ENCODE results near the gene CST7. TPM values are rescaled to one million over a fixed set of nuclear protein-coding genes. Genes with fewer than 3 reads are reported as not detected.

CST7 gene
- total and polyA plus RNA-seq, 3 donors from 2014 or later = 0.56 to 4.1 TPM; not detected in 1

- H3K4me1 ChIP-seq = no peaks in the 10 kb centered on the region
- no peak for DNase-seq
- H3K27ac ChIP-seq = no peak overlapping the region
- TF ChIP-seq CTCF (IDR thresholded peaks at IDR 0.05) = no peak
- no peak for TF ChIP-seq POLR2A (IDR thresholded peaks at IDR 0.05)
- intact Hi-C loops (cut with DNase I; ENCODE audit: low total_unique reads) = no loop called here
- no peak overlapping the region for H3K4me3 ChIP-seq
- no peaks in the 10 kb centered on the region for H3K27me3 ChIP-seq
- no peaks in the 10 kb centered on the region for H3K36me3 ChIP-seq (ENCODE audit: low read depth, missing control alignments)
- WGBS, 2 donors = 90 to 96% methylated on average over 3 to 11 of the region's 11 CpGs
- no peaks in the 10 kb centered on the region for H3K9me3 ChIP-seq
Observed at GRCh38 chr20:25008388-25009217, 59.5 kb downstream of the CST7 start.

Small RNA genes within 50 kb of the gene (small RNA-seq; reads per million reads assigned to genes)
- 0 reads per million in 2 donors for gene RNU6-1257P

Other genes starting within 250 kb of the CST7 start
- 100 to 1,000 TPM in 1 of 2 donors, 10 to 100 TPM in 1; 92.3 to 105 TPM for gene APMAP, start 43.5 kb downstream of the CST7 start, total RNA-seq
- 135 TPM for gene APMAP, start 43.5 kb downstream of the CST7 start, polyA plus RNA-seq (ENCODE audit: insufficient read depth, low read depth, low replicate concordance)
- 100 to 1,000 TPM; 162 to 184 TPM for gene ACSS1, start 108.9 kb downstream of the CST7 start, total RNA-seq
- gene ACSS1, start 108.9 kb downstream of the CST7 start, polyA plus RNA-seq (ENCODE audit: insufficient read depth, low read depth, low replicate concordance) = 61.5 TPM
- gene VSX1, start 132.9 kb downstream of the CST7 start, total RNA-seq = under 1 TPM; 0.16 to 0.37 TPM
- gene VSX1, start 132.9 kb downstream of the CST7 start, polyA plus RNA-seq (ENCODE audit: insufficient read depth, low read depth, low replicate concordance) = 0.38 TPM
- 100 to 1,000 TPM; 157 to 204 TPM for gene ENTPD6, start 246.4 kb downstream of the CST7 start, total RNA-seq
- gene ENTPD6, start 246.4 kb downstream of the CST7 start, polyA plus RNA-seq (ENCODE audit: insufficient read depth, low read depth, low replicate concordance) = 80.7 TPM

All from testis (tissue), 3 donors.